Testis (tissue), 3 donors: Measurements from ENCODE around the gene LY6G6C. TPM values are rescaled to one million over a fixed set of nuclear protein-coding genes. Genes with fewer than 3 reads are reported as not detected.

Source experiments
- DNase-seq: peaks from one replicate; pipeline ENCODE4 v3.0.0-alpha.2; 2019
- H3K27ac ChIP-seq, 2 donors: fragments of 200-600 bp; sonication (generic); one replicate each; pipeline ENCODE4 v1.5.1; 2019
- H3K27me3 ChIP-seq: fragments of 200-600 bp; sonication (generic); one replicate; pipeline ENCODE4 v1.5.1; 2019
- H3K36me3 ChIP-seq: fragments of 200-600 bp; sonication (generic); one replicate; pipeline ENCODE4 v1.5.1; 2017; ENCODE audit warnings: low read depth; ENCODE audit errors: missing control alignments
- H3K4me1 ChIP-seq: fragments of 200-600 bp; sonication (generic); one replicate; pipeline ENCODE4 v1.5.1; 2019
- H3K4me3 ChIP-seq, 2 donors: fragments of 200-600 bp; sonication (generic); one replicate each; pipeline ENCODE4 v1.5.1; 2017 to 2019
- H3K9me3 ChIP-seq: fragments of 200-600 bp; sonication (generic); one replicate; pipeline ENCODE4 v1.5.1; 2017
- CTCF ChIP-seq, 3 experiments: fragments of 450-650 bp in 2 of 3; fragments of 200-600 bp in 1 of 3; sonication (generic) in 1 of 3; IDR thresholded peaks; one replicate each; pipeline ENCODE4 v1.5.1; 2016 to 2019; ENCODE audit warnings: antibody characterized with exemption in 3 of 3, mild to moderate bottlenecking in 2 of 3, moderate library complexity in 1 of 3
- POLR2A ChIP-seq: fragments of 450-650 bp; IDR thresholded peaks from one replicate; pipeline ENCODE4 v1.6.1; 2017; ENCODE audit warnings: antibody characterized with exemption, mild to moderate bottlenecking, moderate library complexity
- WGBS, 2 donors: methylation state at CpG; one replicate each; pipeline ENCODE4 v1.1.5; 2018; 5-methylcytosine and 5-hydroxymethylcytosine counted together
- intact Hi-C: fragments of 100-400 bp; cut with DNase I; formaldehyde crosslinking; loops from one replicate; pipeline ENCODE4 v1.15.1; 2023; ENCODE audit warnings: low total_unique reads
- polyA plus RNA-seq: library from polyadenylated mRNA; stranded (reverse); fragments of 350-450 nt; fragmentation: Illumina TruSeq; extraction: RNeasy Lipid Tissue Mini Kit (QIAGEN cat#74804); gene quantifications from one replicate; pipeline ENCODE4 v1.2.3, GENCODE V29; 2014; ENCODE audit warnings: low read depth, low replicate concordance; ENCODE audit not compliant: insufficient read depth
- total RNA-seq, 2 donors: library from RNA; depleted of rRNA; stranded (reverse); fragments of >200 nt; gene quantifications; one replicate each; pipeline ENCODE4 v1.2.3, GENCODE V29; 2016

The LY6G6C gene
- total and polyA plus RNA-seq, 3 donors from 2014 or later, result 0.39 to 1.4 TPM; not detected in 1

GRCh38 chr6:31680226-31681134 is 41.1 kb downstream of the LY6G6C start, which contains the start of gene LY6G5C:
Gene LY6G5C (minus strand): TSS chr6:31681067. CDS start chr6:31680373, 694 bp downstream.
- intact Hi-C loops, result loop anchor here (5.0 kb wide), 1 partner anchor 152 kb away; no protein-coding TSS in a partner anchor
- peak; percentile 90 for DNase-seq
- WGBS, 2 donors, result 10 to 11% methylated on average over 17 of the region's 17 CpGs
- Histone ChIP-seq H3K27me3 (no peaks in the 10 kb centered on the region), H3K4me1 (peaks cover 12% of the 10 kb centered on the region), H3K36me3 (no peaks in the 10 kb centered on the region), H3K27ac (peak within 1 kb of the TSS in 1 of 2 donors; percentile 61), H3K4me3 (peak within 1 kb of the TSS; percentile 47 to 62), H3K9me3 (no peaks in the 10 kb centered on the region)
- TF ChIP-seq CTCF (IDR thresholded peaks at IDR 0.05), result peak; percentile 47 to 59 (median 58)
- TF ChIP-seq POLR2A, result no peak

GRCh38 chr6:31677955-31678354 is 43.6 kb downstream of the LY6G6C start:
- TF ChIP-seq POLR2A, result no peak
- no peak for TF ChIP-seq CTCF (IDR thresholded peaks at IDR 0.05)
- Histone ChIP-seq H3K27ac (no peak overlapping the region), H3K36me3 (no peaks in the 10 kb centered on the region), H3K4me3 (no peak overlapping the region), H3K27me3 (no peaks in the 10 kb centered on the region), H3K4me1 (peaks cover 12% of the 10 kb centered on the region), H3K9me3 (no peaks in the 10 kb centered on the region)
- intact Hi-C loops, result no loop called here
- DNase-seq, result no peak
- 70 to 79% methylated on average over 8 of the region's 8 CpGs for WGBS, 2 donors

GRCh38 chr6:31676904-31677303 is 44.6 kb downstream of the LY6G6C start:
- WGBS, 2 donors, result 80 to 81% methylated on average over 6 of the region's 6 CpGs
- Histone ChIP-seq H3K27me3 (no peaks in the 10 kb centered on the region), H3K36me3 (no peaks in the 10 kb centered on the region), H3K9me3 (no peaks in the 10 kb centered on the region), H3K27ac (no peak overlapping the region), H3K4me1 (peaks cover 11% of the 10 kb centered on the region), H3K4me3 (no peak overlapping the region)
- TF ChIP-seq CTCF (IDR thresholded peaks at IDR 0.05), result no peak
- TF ChIP-seq POLR2A, result no peak
- DNase-seq, result no peak
- intact Hi-C loops, result no loop called here

- DNase-seq, result no peak
- no peaks in the 10 kb centered on the region for H3K27me3 ChIP-seq
- WGBS, 2 donors, result 84% methylated on average over 4 of the region's 4 CpGs
- intact Hi-C loops, result no loop called here
- TF ChIP-seq POLR2A (no peak), CTCF (IDR thresholded peaks at IDR 0.05) (no peak)
- no peaks in the 10 kb centered on the region for H3K36me3 ChIP-seq
- H3K27ac ChIP-seq, result no peak overlapping the region
- no peaks in the 10 kb centered on the region for H3K9me3 ChIP-seq
- H3K4me1 ChIP-seq, result peaks cover 6% of the 10 kb centered on the region
- H3K4me3 ChIP-seq, result no peak overlapping the region
Measured at GRCh38 chr6:31676322-31676903, 45.1 kb downstream of the LY6G6C start.
